WERI-Rb-1 (cell line): ENCODE data around the gene INS.

Experiments
- DNase-seq: peaks from one replicate; pipeline ENCODE4 v3.0.0-alpha.2; 2020
- H3K27ac ChIP-seq: fragments of 250-450 bp; sonication (Bioruptor Pico); 2 replicates; pipeline ENCODE4 v1.5.1; 2020; ENCODE audit warnings: mild to moderate bottlenecking, moderate library complexity
- H3K27me3 ChIP-seq: fragments of 250-450 bp; sonication (Bioruptor Pico); 2 replicates; pipeline ENCODE4 v1.5.1; 2021; ENCODE audit warnings: mild to moderate bottlenecking, low read depth, moderate library complexity; ENCODE audit not compliant: insufficient read depth, severe bottlenecking
- H3K36me3 ChIP-seq: fragments of 250-450 bp; sonication (Bioruptor Pico); 2 replicates; pipeline ENCODE4 v1.5.1; 2020; ENCODE audit warnings: mild to moderate bottlenecking, moderate library complexity
- H3K4me3 ChIP-seq: 2 replicates; pipeline ENCODE4 v1.5.1; 2011; ENCODE audit warnings: low read depth, mild to moderate bottlenecking, control low read depth, low read length
- H3K9me3 ChIP-seq: fragments of 250-450 bp; sonication (Bioruptor Pico); 2 replicates; pipeline ENCODE4 v1.5.1; 2021; ENCODE audit warnings: mild to moderate bottlenecking, moderate library complexity; ENCODE audit not compliant: severe bottlenecking
- CTCF ChIP-seq: IDR thresholded peaks from 2 replicates; pipeline ENCODE4 v1.5.1; 2011; ENCODE audit warnings: low read depth, mild to moderate bottlenecking, control low read depth, inconsistent platforms, low read length

Gene INS

GRCh38 chr11:2114430-2115241, 46.4 kb downstream of the INS start:
- no peaks in the 10 kb centered on the region for H3K36me3 ChIP-seq
- H3K27me3 ChIP-seq: peaks cover 93% of the 10 kb centered on the region
- H3K27ac ChIP-seq: no peak overlapping the region
- DNase-seq: no peak
- TF ChIP-seq CTCF: no peak
- H3K4me3 ChIP-seq: no peak overlapping the region
- peaks cover 15% of the 10 kb centered on the region for H3K9me3 ChIP-seq

- no peak overlapping the region for H3K27ac ChIP-seq
- peaks cover 15% of the 10 kb centered on the region for H3K9me3 ChIP-seq
- TF ChIP-seq CTCF: no peak
- no peak for DNase-seq
- no peaks in the 10 kb centered on the region for H3K36me3 ChIP-seq
- H3K4me3 ChIP-seq: no peak overlapping the region
- peaks cover 93% of the 10 kb centered on the region for H3K27me3 ChIP-seq
These were observed 47.2 kb downstream of the INS start for GRCh38 chr11:2113776-2114175.

GRCh38 chr11:2110521-2110920, 50.5 kb downstream of the INS start:
- H3K36me3 ChIP-seq: no peaks in the 10 kb centered on the region
- no peak overlapping the region for H3K4me3 ChIP-seq
- no peaks in the 10 kb centered on the region for H3K9me3 ChIP-seq
- no peak for TF ChIP-seq CTCF
- no peak overlapping the region for H3K27ac ChIP-seq
- peaks cover 91% of the 10 kb centered on the region for H3K27me3 ChIP-seq
- no peak for DNase-seq
